KBM-7 (cell line): ENCODE measurements around the gene KIAA0040.

Experiments used
- DNase-seq: peaks from one replicate; pipeline ENCODE4 v3.0.0-alpha.2; 2015
- in situ Hi-C: fragments of 300-500 bp; cut with MboI; formaldehyde crosslinking; loops from 2 replicates; pipeline ENCODE4 v1.14.3; 2020; ENCODE audit warnings: low sequenced_read_pairs, low pct_unique_long_range_greater_than_20kb, mixed read lengths

KIAA0040 gene

DNA sequence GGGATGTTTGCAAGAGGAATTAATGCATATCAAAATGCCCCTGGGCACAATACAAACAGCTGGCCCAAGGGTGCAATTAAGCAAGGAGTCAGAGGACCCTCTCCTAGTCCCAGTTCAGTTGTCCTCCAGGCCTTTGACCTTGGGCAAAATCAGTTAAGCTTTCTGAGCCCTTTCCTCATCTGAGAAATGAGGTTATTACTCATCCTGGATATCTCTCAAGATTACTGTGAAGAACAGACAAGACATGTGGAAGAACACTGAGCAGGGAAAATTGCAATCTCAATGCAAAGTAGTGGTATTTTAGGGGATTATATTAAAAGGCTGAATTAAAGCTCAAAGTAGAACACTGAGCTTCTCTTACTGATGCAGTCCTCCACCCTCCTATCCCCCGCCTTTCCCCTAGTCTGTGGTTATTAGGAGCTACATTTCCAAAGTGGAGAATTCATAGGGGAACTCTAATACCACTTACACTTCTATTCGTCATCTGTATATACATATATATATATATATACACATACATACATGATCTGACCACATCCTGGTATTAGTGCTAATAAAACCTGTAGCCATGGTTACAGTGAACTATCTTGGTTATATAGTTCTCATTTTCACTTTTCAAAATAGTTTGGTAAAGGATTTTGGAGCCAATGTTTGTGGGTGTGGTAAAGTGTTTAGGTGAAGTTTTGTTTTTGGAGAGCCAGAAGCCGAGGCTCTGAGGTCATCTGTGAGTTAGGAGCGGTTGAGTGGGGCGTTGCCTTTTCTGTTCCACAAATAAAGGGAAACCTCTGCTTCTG lies 18.1 kb downstream of the KIAA0040 start:
- in situ Hi-C loops = no loop called here
- no peak for DNase-seq

DNA sequence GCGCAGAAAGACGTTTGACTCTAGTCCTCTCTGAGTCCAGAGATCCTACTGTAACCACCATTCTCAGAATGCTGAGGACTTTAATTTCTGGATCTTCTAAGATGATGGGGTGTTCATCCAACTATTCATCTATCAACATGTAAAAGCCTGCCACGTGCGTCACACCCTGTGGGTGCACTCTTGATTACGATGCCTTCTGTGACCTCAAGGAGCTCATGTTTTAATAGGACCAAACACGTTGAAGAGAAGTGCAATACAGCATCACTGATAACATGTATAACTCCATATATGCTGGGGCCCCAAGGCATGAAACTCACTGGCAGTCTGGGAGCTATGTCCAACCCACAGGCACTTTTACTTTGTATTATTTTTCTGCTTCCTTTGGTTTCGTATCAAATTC lies 19.0 kb downstream of the KIAA0040 start:
- in situ Hi-C loops = no loop called here
- DNase-seq = no peak

- in situ Hi-C loops = no loop called here
- no peak for DNase-seq
These were observed 20.1 kb downstream of the KIAA0040 start for GRCh38 chr1:175172503-175172902.

- in situ Hi-C loops = no loop called here
These were observed 21.3 kb downstream of the KIAA0040 start for GRCh38 chr1:175171036-175171913.

GRCh38 chr1:175169286-175170018 lies 23.1 kb downstream of the KIAA0040 start:
- in situ Hi-C loops = no loop called here
- no peak for DNase-seq

More at GRCh38 chr1:175171036-175171913, 21.3 kb downstream of the KIAA0040 start:
- no peak for DNase-seq

DNA sequence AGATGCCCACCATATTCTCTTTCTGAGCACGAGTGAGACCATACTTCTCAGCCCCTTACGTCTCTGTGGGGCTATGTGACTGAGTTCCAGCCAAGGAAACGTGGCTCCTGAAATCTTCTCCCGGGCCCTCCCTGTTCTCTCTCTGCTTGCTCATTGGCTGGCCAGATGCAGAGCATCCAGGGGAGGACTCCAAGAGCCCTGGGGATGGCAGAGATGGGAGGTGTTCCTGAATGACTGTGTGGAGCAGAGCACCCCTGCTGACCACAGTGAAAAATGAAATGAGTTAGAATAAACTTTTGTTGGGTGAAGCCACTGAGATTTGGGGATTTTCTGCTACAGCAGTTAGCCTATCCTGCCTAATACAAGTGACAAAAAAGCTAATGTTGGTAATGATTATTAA lies 23.8 kb downstream of the KIAA0040 start:
- DNase-seq = no peak
- in situ Hi-C loops = no loop called here

GRCh38 chr1:175167861-175168260 lies 24.7 kb downstream of the KIAA0040 start:
- in situ Hi-C loops = no loop called here
- DNase-seq = no peak

GRCh38 chr1:175166746-175167145 lies 25.8 kb downstream of the KIAA0040 start:
- in situ Hi-C loops = no loop called here
- DNase-seq = no peak

DNA sequence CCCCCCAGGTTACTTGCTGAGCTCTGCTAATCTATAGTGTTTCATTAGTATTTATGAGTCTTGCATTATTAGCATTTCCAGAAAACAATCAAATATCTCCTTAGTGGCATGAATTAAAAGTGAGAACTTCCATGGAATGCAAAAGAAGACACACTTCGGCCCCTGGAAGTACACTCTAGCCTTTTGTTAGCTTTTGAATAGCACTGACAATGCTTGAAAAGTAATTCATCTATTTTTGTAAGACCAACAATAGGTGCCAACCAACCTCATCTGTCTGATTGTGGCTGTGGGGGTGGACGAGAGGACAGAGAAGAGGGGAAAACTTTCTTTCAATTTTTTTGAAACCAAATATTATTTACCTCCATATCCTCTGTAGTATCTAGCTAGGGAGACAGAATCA lies 27.8 kb downstream of the KIAA0040 start:
- no peak for DNase-seq
- in situ Hi-C loops = no loop called here

DNA sequence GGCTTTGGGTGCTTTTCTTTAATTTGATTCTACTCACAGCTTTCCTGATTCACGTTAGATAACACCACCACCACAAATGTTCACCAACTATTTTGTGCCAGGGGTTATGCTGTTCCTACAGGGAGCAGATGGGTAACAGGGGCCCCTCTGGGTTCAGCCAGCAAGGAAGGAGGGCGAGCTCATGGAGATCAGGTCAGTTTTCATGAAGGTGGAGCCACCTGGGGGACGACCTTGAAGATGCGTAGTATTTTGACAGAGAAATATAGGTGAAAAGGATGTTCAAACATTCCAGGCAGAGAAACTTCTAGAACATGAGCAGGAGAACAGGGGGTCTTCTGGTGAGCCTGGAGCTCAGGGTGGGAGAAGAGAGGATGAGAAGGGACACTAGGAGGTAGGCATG lies 28.9 kb downstream of the KIAA0040 start:
- DNase-seq = no peak
- in situ Hi-C loops = no loop called here

GRCh38 chr1:175162955-175163354 lies 29.6 kb downstream of the KIAA0040 start:
- no peak for DNase-seq
- in situ Hi-C loops = no loop called here

GRCh38 chr1:175158170-175158591 lies 34.4 kb downstream of the KIAA0040 start:
- in situ Hi-C loops = no loop called here
- DNase-seq = no peak

DNA sequence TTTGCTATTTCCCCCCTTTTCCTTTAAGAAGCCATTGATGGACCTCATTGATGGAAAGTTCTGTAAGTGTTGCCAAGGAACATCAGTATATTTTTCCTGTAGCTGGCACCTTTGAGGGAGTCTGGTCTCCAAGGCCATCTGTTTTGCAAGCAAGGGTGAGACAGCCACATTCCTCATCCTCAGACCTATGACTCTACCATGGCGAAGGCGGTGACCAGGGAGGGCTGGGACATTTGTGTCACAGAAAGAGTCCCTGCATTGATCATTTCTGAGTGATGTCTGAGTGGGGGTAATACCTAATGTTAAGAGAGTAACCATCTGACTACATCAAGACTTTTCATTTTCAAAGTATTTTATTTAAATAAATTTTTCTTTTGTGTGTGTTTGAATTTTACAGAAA lies 35.4 kb downstream of the KIAA0040 start:
- no peak for DNase-seq
- in situ Hi-C loops = no loop called here

DNA sequence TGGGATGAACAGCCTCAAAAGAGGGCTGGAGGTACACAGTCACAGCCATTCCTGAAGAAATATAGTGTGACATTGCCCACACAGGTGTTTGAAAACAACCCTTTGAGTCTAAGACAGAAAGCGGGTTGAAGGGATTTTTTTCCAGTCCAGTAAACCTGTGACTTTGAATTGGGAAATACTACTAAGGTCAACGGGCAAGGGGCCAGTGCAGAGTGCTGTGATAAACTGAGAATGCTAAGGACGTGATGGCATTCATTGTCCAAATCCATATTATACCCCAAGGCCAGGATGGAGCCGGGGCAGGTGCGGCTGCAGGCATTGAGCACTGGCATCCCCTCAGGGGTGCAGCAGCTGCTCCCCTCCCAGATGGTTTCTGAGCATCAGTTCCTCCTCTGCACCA lies 36.6 kb downstream of the KIAA0040 start:
- in situ Hi-C loops = no loop called here
- no peak for DNase-seq

- in situ Hi-C loops = no loop called here
- no peak for DNase-seq
These were observed 37.1 kb downstream of the KIAA0040 start for GRCh38 chr1:175155473-175155856.

GRCh38 chr1:175154629-175155472 lies 37.7 kb downstream of the KIAA0040 start:
- DNase-seq = peak; percentile 80
- in situ Hi-C loops = no loop called here

DNA sequence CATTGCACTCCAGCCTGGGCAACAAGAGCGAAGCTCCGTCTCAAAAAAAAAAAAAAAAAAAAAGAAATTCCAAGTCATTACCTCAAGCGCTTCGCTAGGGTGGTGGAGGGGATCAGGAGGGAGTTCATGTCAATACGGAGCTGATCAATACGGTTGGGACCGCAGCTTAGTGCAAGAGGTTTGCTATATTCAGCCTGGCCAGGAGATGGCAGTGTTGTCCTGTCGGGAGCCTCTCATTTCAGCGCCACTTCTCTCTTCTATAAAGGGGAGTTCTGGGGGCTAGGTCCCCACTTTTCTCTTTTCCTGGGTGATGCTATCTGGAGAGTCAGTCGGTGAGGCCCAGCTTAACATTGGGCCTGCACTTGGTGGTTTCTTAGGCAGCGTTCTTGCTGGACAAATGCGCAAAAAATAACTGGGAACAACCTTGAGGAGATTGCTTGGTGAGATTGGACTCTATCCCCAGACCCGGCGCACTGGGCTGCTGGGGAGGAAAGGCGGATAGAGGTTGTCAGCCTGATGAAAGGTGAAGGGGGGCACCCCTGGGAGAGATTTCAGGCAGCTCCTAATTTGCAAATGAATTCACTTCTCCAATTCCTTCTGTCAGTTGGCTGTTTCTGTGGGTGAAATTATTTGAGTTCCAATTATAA lies 40.4 kb downstream of the KIAA0040 start:
- in situ Hi-C loops = no loop called here
- DNase-seq = peak; percentile 66

- in situ Hi-C loops = no loop called here
- DNase-seq = no peak
These were observed 41.8 kb downstream of the KIAA0040 start for GRCh38 chr1:175150596-175151319.
